Common myeloid progenitor, CD34-positive (primary cell): Measurements from ENCODE around the gene STAT5A. TPM values are rescaled to one million over a fixed set of nuclear protein-coding genes. Genes with fewer than 3 reads are reported as not detected.
"Not testable (repeated sequence)": the region's sequence is repeated elsewhere in the genome, so short reads cannot be mapped to it uniquely, and the experiment has no call there.

Experiments used
- CTCF ChIA-PET: fragments of 350-600 bp; sonication (Branson Sonifier 250); formaldehyde crosslinking; loops from one replicate; lab custom pipeline; 2021; ENCODE audit warnings: antibody characterized with exemption; lab: Charles Lee
- POLR2A ChIA-PET: fragments of 350-600 bp; sonication (Branson Sonifier 250); formaldehyde crosslinking; loops from one replicate; lab custom pipeline; 2021; ENCODE audit warnings: antibody characterized with exemption; lab: Charles Lee
- DNase-seq, 3 donors: peaks; one replicate each; pipeline versions ENCODE4 v3.0.0 to v3.0.0-alpha.2; 2013
- H3K27ac ChIP-seq, 2 experiments: 1 replicate in 1 of 2; 2 replicates in 1 of 2; pipeline ENCODE4 v1.7.0; 2013; ENCODE audit warnings: inconsistent platforms in 2 of 2, low read length in 2 of 2, mild to moderate bottlenecking in 2 of 2, low read depth in 1 of 2, moderate library complexity in 1 of 2; ENCODE audit not compliant: severe bottlenecking in 2 of 2, insufficient read depth in 1 of 2, poor library complexity in 1 of 2
- H3K27me3 ChIP-seq, 5 experiments: replicated peaks in 2 of 5; 1 replicate in 3 of 5; 2 replicates in 2 of 5; pipeline versions ENCODE4 v1.6.1 to v1.7.0; 2013; ENCODE audit warnings: low read length in 4 of 5, mild to moderate bottlenecking in 2 of 5, moderate library complexity in 2 of 5, inconsistent platforms in 1 of 5; ENCODE audit not compliant: insufficient read depth in 5 of 5, control insufficient read depth in 4 of 5
- H3K36me3 ChIP-seq, 4 experiments: 1 replicate in 2 of 4; 2 replicates in 2 of 4; pipeline versions ENCODE4 v1.6.1 to v1.7.0; 2013; ENCODE audit warnings: low read length in 3 of 4, control low read depth in 1 of 4, mild to moderate bottlenecking in 1 of 4; ENCODE audit not compliant: control insufficient read depth in 4 of 4, insufficient read depth in 4 of 4
- H3K4me1 ChIP-seq, 4 experiments: 1 replicate in 3 of 4; 2 replicates in 1 of 4; pipeline versions ENCODE4 v1.6.1 to v1.7.1; 2013; ENCODE audit warnings: low read length in 3 of 4, mild to moderate bottlenecking in 3 of 4, control low read depth in 1 of 4, inconsistent platforms in 1 of 4, moderate library complexity in 1 of 4; ENCODE audit not compliant: control insufficient read depth in 4 of 4, insufficient read depth in 4 of 4; ENCODE audit errors: control extremely low read depth in 1 of 4
- H3K4me3 ChIP-seq, 7 experiments: 1 replicate in 4 of 7; 2 replicates in 3 of 7; pipeline versions ENCODE4 v1.5.1 to v1.7.0; 2013; ENCODE audit warnings: mild to moderate bottlenecking in 7 of 7, low read length in 6 of 7, moderate library complexity in 6 of 7, inconsistent platforms in 2 of 7, low read depth in 2 of 7, control low read depth in 1 of 7; ENCODE audit not compliant: insufficient read depth in 4 of 7, control insufficient read depth in 1 of 7; ENCODE audit errors: extremely low read depth in 1 of 7
- H3K9me3 ChIP-seq, 5 experiments: 1 replicate in 4 of 5; 2 replicates in 1 of 5; pipeline versions ENCODE4 v1.6.1 to v1.7.1; 2013; ENCODE audit warnings: low read length in 4 of 5, mild to moderate bottlenecking in 2 of 5, inconsistent platforms in 1 of 5, low read depth in 1 of 5, moderate library complexity in 1 of 5; ENCODE audit not compliant: control insufficient read depth in 4 of 5, insufficient read depth in 2 of 5; ENCODE audit errors: control extremely low read depth in 1 of 5
- whole genome bisulfite sequencing: methylation state at CpG from one replicate; pipeline ENCODE4 v1.1.5; 2013; ENCODE audit not compliant: insufficient coverage; 5-methylcytosine and 5-hydroxymethylcytosine counted together
- polyA plus RNA-seq: library from polyadenylated mRNA; unstranded; fragments of 120-200 nt; gene quantifications from one replicate; pipeline ENCODE4 v1.2.1, GENCODE V29; 2013

STAT5A gene
- polyA plus RNA-seq, result 173 TPM

GRCh38 chr17:42287977-42288802, at the start of gene STAT5A:
STAT5A (plus strand) TSS chr17:42288498; CDS start chr17:42289412, 914 bp downstream.
- Histone ChIP-seq H3K9me3 (no peaks in the 10 kb centered on the region), H3K27me3 (no peaks in the 10 kb centered on the region), H3K36me3 (peaks cover 0 to 29% (median 25%) of the 10 kb centered on the region in 4 experiments), H3K27ac (peak within 1 kb of the TSS; percentile 83 to 86), H3K4me3 (peak within 1 kb of the TSS; percentile 69 to 88 (median 77)), H3K4me1 (peaks cover 2 to 51% (median 47%) of the 10 kb centered on the region in 4 experiments)
- CTCF ChIA-PET, result interaction anchor here (1.0 to 2.6 kb wide), 12 partner anchors 9 to 88 kb away, joined by 3 to 18 read pairs (median 4); no protein-coding TSS in a partner anchor
- under 1% methylated on average over 70 of the region's 88 CpGs for WGBS
- POLR2A ChIA-PET, result interaction anchor here (0.5 to 3.8 kb wide), 16 partner anchors 9 to 104 kb away, joined by 3 to 30 read pairs (median 4); no protein-coding TSS in a partner anchor
- DNase-seq, result peak; percentile 83 to 95 (median 93)

DNA sequence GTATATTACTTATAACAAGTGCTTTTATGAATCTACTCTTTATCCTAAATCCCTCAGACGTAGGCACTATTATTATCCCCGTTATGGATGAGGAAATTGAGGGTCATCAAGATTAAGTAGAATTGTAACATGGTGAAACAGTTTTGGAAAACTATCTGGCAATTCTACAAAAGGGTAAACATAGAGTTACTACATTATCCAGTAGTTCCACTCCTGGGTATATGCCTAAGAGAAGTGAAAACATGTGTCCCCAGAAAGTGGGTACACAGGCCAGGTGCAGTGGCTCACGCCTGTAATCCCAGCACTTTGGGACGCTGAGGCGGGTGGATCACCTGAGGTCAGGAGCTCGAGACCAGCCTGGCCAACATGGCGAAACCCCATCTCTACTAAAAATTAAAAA, 48.7 kb upstream of the STAT5A start:
- H3K27ac ChIP-seq, H3K27me3 ChIP-seq, H3K36me3 ChIP-seq, H3K4me3 ChIP-seq, H3K9me3 ChIP-seq, H3K4me1 ChIP-seq, DNase-seq, POLR2A ChIA-PET: not testable (repeated sequence)
- CTCF ChIA-PET, result interaction anchor here (1.1 kb wide), 1 partner anchor 12 kb away, joined by 3 read pairs; no protein-coding TSS in a partner anchor
- no CpG with 5 or more reads among the region's 7 CpGs for WGBS

- Histone ChIP-seq H3K36me3 (peaks cover 0 to 3% (median 0%) of the 10 kb centered on the region in 4 experiments), H3K27ac (no peak overlapping the region), H3K9me3 (no peaks in the 10 kb centered on the region), H3K4me3 (no peak overlapping the region), H3K4me1 (peaks cover 0 to 3% (median 0%) of the 10 kb centered on the region in 4 experiments), H3K27me3 (no peaks in the 10 kb centered on the region)
- DNase-seq, result no peak
- WGBS, result 100% methylated on average over 4 of the region's 5 CpGs
- ChIA-PET POLR2A (interaction anchor here (0.6 kb wide), 1 partner anchor 1269 kb away, joined by 4 read pairs; no protein-coding TSS in a partner anchor), CTCF (interaction anchor here (1.1 kb wide), 1 partner anchor 12 kb away, joined by 3 read pairs; no protein-coding TSS in a partner anchor)
Measured at GRCh38 chr17:42240201-42240600, 48.1 kb upstream of the STAT5A start.

DNA sequence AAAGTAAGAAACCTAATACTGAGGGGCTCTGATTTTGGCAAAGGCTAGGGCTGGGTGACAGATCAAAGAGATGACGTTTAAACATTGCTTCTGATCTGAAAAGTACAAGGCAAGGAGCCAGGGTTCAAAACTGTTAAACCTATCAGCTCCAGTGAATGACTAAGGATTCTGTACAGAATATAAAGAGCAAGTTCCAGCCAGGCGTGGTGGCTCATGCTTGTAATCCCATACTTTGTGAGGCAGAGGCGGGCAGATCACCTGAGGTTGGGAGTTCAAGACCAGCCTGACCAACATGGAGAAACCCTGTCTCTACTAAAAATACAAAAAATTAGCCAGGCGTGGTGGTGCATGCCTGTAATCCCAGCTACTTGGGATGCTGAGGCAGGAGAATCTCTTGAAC, 47.4 kb upstream of the STAT5A start:
- H3K27me3 ChIP-seq, DNase-seq, H3K9me3 ChIP-seq, H3K36me3 ChIP-seq, H3K4me3 ChIP-seq, H3K27ac ChIP-seq, POLR2A ChIA-PET, H3K4me1 ChIP-seq: not testable (repeated sequence)
- WGBS, result 62% methylated on average over 1 of the region's 4 CpGs
- CTCF ChIA-PET, result interaction anchor here (0.6 kb wide), 1 partner anchor 32 kb away, joined by 3 read pairs; no protein-coding TSS in a partner anchor

- Histone ChIP-seq H3K36me3 (peaks cover 0 to 3% (median 0%) of the 10 kb centered on the region in 4 experiments), H3K9me3 (no peaks in the 10 kb centered on the region), H3K27ac (no peak overlapping the region), H3K4me3 (no peak overlapping the region), H3K27me3 (no peaks in the 10 kb centered on the region), H3K4me1 (peaks cover 2 to 14% (median 9%) of the 10 kb centered on the region in 4 experiments)
- WGBS, result no CpG with 5 or more reads among the region's 1 CpG
- no peak for DNase-seq
- ChIA-PET POLR2A (no interaction called here), CTCF (interaction anchor here (0.6 kb wide), 1 partner anchor 50 kb away, joined by 4 read pairs; no protein-coding TSS in a partner anchor)
Measured at GRCh38 chr17:42241871-42242270, 46.4 kb upstream of the STAT5A start.

DNA sequence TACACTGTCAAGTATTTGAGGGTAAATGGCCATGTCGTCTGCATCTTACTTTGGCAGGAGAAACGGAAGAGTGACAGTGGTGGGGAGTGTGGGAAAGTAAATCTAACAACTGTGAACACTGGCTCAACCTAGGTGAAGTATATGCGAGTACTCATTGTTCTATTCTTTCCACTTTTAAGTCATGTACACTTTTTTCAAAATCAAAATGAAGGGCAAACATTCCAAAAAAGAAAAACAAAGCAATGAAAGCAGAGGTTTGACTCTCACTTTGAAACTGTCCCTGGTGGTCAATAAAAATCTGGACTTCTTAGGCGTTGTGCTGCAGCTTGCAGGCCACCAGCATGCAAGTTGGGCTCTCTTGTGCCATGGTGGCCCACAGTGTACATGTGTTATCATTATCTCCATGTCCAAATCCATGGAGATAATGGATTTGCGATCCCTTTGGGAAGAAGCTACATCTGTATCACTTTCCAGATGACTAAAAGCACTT, 44.8 kb upstream of the STAT5A start:
- Histone ChIP-seq H3K4me1 (peaks cover 12 to 31% (median 23%) of the 10 kb centered on the region in 4 experiments), H3K27ac (no peak overlapping the region), H3K9me3 (no peaks in the 10 kb centered on the region), H3K36me3 (no peaks in the 10 kb centered on the region), H3K4me3 (no peak overlapping the region), H3K27me3 (no peaks in the 10 kb centered on the region)
- no peak for DNase-seq
- 92% methylated on average over 3 of the region's 5 CpGs for WGBS
- POLR2A ChIA-PET, result interaction anchor here (0.6 kb wide), 1 partner anchor 70 kb away, joined by 5 read pairs; no protein-coding TSS in a partner anchor
- CTCF ChIA-PET, result interaction anchor here (0.7 to 1.4 kb wide), 3 partner anchors 14 to 43 kb away, joined by 3 to 5 read pairs (median 4); no protein-coding TSS in a partner anchor
